ENCODE results near the gene P3H3.
"Not testable (repeated sequence)": the region's sequence is repeated elsewhere in the genome, so short reads cannot be mapped to it uniquely, and the experiment has no call there.

The P3H3 gene

GRCh38 chr12:6888360-6888759 lies 60.2 kb downstream of the P3H3 start:
- no peak for FAIRE-seq
- DNase-seq (ENCODE audit: low spot score): no peak

- not testable (repeated sequence) for FAIRE-seq
Observed at GRCh38 chr12:6888794-6889193, 60.6 kb downstream of the P3H3 start.

More at GRCh38 chr12:6888794-6889193, 60.6 kb downstream of the P3H3 start:
- not testable (repeated sequence) for DNase-seq (ENCODE audit: low spot score)
